H1 (cell line): ENCODE data around the gene GCM1.

Source experiments
- CEBPB ChIP-seq: IDR thresholded peaks from 2 replicates; pipeline ENCODE4 v1.6.1; 2012; ENCODE audit warnings: low read depth, low read length
- CHD2 ChIP-seq: IDR thresholded peaks from 2 replicates; pipeline ENCODE4 v1.6.1; 2012; ENCODE audit warnings: low read length, improper control_type of control experiment
- GABPA ChIP-seq: IDR thresholded peaks from 2 replicates; pipeline ENCODE4 v1.6.1; 2011; ENCODE audit warnings: mild to moderate bottlenecking, low read length, moderate library complexity, borderline replicate concordance; ENCODE audit not compliant: insufficient read depth
- HDAC6 ChIP-seq: IDR thresholded peaks from one replicate; pipeline ENCODE4 v1.7.1; 2012; ENCODE audit warnings: low read depth, mild to moderate bottlenecking, inconsistent platforms, low read length, moderate library complexity
- POLR2A ChIP-seq, 2 experiments: IDR thresholded peaks; 1 replicate in 1 of 2; 2 replicates in 1 of 2; pipeline ENCODE4 v1.6.1; 2011; ENCODE audit warnings: low read depth in 2 of 2, low read length in 2 of 2, mild to moderate bottlenecking in 2 of 2; ENCODE audit errors: control extremely low read depth in 1 of 2
- POLR2AphosphoS5 ChIP-seq: IDR thresholded peaks from 2 replicates; pipeline ENCODE4 v1.6.1; 2011; ENCODE audit warnings: low read depth, low read length
- RBBP5 ChIP-seq: IDR thresholded peaks from 2 replicates; pipeline ENCODE4 v1.7.1; 2012; ENCODE audit warnings: low read depth, mild to moderate bottlenecking, inconsistent platforms, low read length, moderate library complexity, borderline replicate concordance
- SRF ChIP-seq: IDR thresholded peaks from 2 replicates; pipeline ENCODE4 v1.6.1; 2011; ENCODE audit warnings: mild to moderate bottlenecking, low read depth, low read length, moderate library complexity
- TCF12 ChIP-seq: IDR thresholded peaks from 2 replicates; pipeline ENCODE4 v1.6.1; 2011; ENCODE audit warnings: low read depth, mild to moderate bottlenecking, low read length
- TF ChIP-seq, protein P1 (sequence below): IDR thresholded peaks from 2 replicates; pipeline ENCODE4 v1.6.1; 2011; ENCODE audit warnings: low read length, improper control_type of control experiment
- TF ChIP-seq, protein P2 (sequence below): IDR thresholded peaks from 2 replicates; pipeline ENCODE4 v1.6.1; 2012; ENCODE audit warnings: low read length, inconsistent platforms
- TF ChIP-seq, protein P3 (sequence below), 3 experiments: IDR thresholded peaks; 1 replicate in 2 of 3; 2 replicates in 1 of 3; pipeline versions ENCODE4 v1.5.1 to v1.6.1; 2011; ENCODE audit warnings: low read length in 3 of 3, mild to moderate bottlenecking in 3 of 3, inconsistent platforms in 2 of 3, low read depth in 1 of 3, moderate library complexity in 1 of 3; ENCODE audit not compliant: insufficient read depth in 1 of 3; ENCODE audit errors: control extremely low read depth in 1 of 3

DNA sequence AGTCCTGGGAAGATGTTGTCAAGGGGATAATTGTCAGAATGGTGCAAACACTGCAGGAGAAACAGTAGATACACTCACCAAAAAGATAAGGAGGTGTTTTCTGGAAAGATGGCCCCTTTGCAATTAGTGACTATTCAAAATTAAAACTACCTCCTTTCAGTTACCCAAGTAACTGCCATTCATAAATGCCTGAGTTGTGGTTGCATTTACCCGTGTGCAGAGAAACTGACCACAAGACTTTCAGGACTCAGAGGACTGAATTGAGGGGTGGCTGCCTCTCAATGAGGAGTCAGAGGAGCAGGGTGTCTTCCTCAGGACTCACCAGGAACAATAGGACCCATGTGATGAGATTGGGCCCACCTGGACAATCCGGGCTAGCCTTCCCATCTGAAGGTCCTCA lies 39.0 kb downstream of the GCM1 start:
- TF ChIP-seq CHD2 (no peak), POLR2A (IDR thresholded peaks at IDR 0.05; ENCODE audit: control extremely low read depth in 1 of 2, low read depth in 2 of 2, low read length in 2 of 2) (no peak), GABPA (no peak), CEBPB (no peak), POLR2AphosphoS5 (no peak), RBBP5 (no peak), HDAC6 (no peak), SRF (no peak), TCF12 (no peak)
- TF ChIP-seq, protein P1, sequence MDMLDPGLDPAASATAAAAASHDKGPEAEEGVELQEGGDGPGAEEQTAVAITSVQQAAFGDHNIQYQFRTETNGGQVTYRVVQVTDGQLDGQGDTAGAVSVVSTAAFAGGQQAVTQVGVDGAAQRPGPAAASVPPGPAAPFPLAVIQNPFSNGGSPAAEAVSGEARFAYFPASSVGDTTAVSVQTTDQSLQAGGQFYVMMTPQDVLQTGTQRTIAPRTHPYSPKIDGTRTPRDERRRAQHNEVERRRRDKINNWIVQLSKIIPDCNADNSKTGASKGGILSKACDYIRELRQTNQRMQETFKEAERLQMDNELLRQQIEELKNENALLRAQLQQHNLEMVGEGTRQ = no peak
- TF ChIP-seq, protein P2, sequence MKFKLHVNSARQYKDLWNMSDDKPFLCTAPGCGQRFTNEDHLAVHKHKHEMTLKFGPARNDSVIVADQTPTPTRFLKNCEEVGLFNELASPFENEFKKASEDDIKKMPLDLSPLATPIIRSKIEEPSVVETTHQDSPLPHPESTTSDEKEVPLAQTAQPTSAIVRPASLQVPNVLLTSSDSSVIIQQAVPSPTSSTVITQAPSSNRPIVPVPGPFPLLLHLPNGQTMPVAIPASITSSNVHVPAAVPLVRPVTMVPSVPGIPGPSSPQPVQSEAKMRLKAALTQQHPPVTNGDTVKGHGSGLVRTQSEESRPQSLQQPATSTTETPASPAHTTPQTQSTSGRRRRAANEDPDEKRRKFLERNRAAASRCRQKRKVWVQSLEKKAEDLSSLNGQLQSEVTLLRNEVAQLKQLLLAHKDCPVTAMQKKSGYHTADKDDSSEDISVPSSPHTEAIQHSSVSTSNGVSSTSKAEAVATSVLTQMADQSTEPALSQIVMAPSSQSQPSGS = no peak
- TF ChIP-seq, protein P3, sequence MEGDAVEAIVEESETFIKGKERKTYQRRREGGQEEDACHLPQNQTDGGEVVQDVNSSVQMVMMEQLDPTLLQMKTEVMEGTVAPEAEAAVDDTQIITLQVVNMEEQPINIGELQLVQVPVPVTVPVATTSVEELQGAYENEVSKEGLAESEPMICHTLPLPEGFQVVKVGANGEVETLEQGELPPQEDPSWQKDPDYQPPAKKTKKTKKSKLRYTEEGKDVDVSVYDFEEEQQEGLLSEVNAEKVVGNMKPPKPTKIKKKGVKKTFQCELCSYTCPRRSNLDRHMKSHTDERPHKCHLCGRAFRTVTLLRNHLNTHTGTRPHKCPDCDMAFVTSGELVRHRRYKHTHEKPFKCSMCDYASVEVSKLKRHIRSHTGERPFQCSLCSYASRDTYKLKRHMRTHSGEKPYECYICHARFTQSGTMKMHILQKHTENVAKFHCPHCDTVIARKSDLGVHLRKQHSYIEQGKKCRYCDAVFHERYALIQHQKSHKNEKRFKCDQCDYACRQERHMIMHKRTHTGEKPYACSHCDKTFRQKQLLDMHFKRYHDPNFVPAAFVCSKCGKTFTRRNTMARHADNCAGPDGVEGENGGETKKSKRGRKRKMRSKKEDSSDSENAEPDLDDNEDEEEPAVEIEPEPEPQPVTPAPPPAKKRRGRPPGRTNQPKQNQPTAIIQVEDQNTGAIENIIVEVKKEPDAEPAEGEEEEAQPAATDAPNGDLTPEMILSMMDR (IDR thresholded peaks at IDR 0.05; ENCODE audit: control extremely low read depth in 1 of 3, insufficient read depth in 1 of 3, low read depth in 1 of 3, low read length in 3 of 3) = no peak
